ENCODE data around the gene ITGA1. TPM values are rescaled to one million over a fixed set of nuclear protein-coding genes. Genes with fewer than 3 reads are reported as not detected.

ITGA1 gene
- total RNA-seq, 6 experiments from 2014 or later: 46.9 to 101 (median 83.9) TPM

DNA sequence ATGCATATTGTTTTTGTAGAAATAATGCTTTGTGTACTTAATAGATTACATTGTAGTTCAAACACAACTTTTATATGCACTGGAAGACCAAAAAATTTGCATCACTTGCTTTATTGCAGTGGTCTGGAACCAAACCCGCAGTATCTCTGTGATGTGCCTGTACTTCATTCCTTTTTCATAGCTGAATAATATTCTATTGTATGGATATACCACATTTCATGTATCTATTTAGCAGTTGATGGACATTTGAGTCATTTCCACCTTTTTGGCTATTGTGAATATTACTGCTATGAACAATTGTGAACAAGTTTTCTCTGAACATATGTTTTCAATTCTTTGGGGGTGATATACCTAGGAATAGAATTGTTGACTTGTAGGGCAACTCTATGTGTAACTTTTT is 40.1 kb downstream of the ITGA1 start:
- peaks cover 35% of the 10 kb centered on the region for H3K36me3 Mint-ChIP-seq (ENCODE audit: low read depth)
- no peaks in the 10 kb centered on the region; the same call in 1 of the 2 replicates for H3K9me3 Mint-ChIP-seq
- H3K27ac Mint-ChIP-seq: no peak overlapping the region
- no peak for DNase-seq
- H3K4me1 Mint-ChIP-seq (ENCODE audit: low read depth): peaks cover 34% of the 10 kb centered on the region
- no peak overlapping the region for H3K4me3 Mint-ChIP-seq
- no peaks in the 10 kb centered on the region for H3K27me3 Mint-ChIP-seq (ENCODE audit: insufficient read depth)
- TF ChIP-seq, protein P1, sequence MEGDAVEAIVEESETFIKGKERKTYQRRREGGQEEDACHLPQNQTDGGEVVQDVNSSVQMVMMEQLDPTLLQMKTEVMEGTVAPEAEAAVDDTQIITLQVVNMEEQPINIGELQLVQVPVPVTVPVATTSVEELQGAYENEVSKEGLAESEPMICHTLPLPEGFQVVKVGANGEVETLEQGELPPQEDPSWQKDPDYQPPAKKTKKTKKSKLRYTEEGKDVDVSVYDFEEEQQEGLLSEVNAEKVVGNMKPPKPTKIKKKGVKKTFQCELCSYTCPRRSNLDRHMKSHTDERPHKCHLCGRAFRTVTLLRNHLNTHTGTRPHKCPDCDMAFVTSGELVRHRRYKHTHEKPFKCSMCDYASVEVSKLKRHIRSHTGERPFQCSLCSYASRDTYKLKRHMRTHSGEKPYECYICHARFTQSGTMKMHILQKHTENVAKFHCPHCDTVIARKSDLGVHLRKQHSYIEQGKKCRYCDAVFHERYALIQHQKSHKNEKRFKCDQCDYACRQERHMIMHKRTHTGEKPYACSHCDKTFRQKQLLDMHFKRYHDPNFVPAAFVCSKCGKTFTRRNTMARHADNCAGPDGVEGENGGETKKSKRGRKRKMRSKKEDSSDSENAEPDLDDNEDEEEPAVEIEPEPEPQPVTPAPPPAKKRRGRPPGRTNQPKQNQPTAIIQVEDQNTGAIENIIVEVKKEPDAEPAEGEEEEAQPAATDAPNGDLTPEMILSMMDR (IDR thresholded peaks at IDR 0.05): no peak

DNA sequence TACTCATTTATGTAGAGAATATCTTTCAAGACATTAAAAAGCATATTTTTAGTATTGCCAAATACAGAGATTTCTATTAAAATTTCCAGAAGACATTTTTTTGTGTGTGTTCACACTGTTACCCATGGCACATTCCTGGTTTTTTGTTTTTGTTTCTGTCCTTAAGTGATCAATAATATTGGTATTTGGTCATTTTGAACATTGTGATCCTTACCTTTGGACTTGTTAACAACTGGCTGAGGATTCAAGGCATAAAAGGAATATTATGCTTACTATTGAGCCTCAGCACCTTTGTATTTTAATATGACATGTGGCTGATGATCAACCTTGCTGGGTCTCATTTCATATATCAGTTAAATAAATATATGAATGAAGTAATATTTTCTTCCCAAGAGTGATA is 41.9 kb downstream of the ITGA1 start:
- Mint-ChIP-seq H3K27me3 (ENCODE audit: insufficient read depth) (no peaks in the 10 kb centered on the region), H3K4me1 (ENCODE audit: low read depth) (peaks cover 41% of the 10 kb centered on the region), H3K36me3 (ENCODE audit: low read depth) (peaks cover 33% of the 10 kb centered on the region), H3K9me3 (no peaks in the 10 kb centered on the region; the same call in 1 of the 2 replicates), H3K27ac (no peak overlapping the region), H3K4me3 (no peak overlapping the region)
- TF ChIP-seq, protein P1 (IDR thresholded peaks at IDR 0.05): no peak
- no peak for DNase-seq

DNA sequence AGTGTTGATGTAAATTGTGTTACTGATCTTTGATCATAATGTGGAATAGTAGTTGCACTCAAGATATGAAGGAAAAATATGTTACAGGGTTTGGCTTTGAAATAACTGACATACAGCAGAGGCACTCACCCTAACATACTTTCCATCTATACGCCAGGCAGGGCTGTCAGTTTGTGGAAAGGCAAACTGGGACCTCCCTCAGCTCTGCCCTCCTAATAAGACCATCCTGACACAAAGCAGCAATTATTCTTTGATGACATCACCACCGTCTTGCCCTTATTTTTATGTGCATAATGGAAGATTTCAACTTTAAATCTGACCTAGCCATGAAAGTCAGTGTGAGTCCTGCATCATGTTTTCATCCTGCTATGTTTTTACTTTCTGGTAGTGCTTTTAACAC is 42.9 kb downstream of the ITGA1 start:
- Mint-ChIP-seq H3K36me3 (ENCODE audit: low read depth) (peaks cover 30% of the 10 kb centered on the region), H3K27ac (no peak overlapping the region), H3K4me1 (ENCODE audit: low read depth) (peaks cover 41% of the 10 kb centered on the region), H3K4me3 (no peak overlapping the region), H3K27me3 (ENCODE audit: insufficient read depth) (no peaks in the 10 kb centered on the region), H3K9me3 (no peaks in the 10 kb centered on the region; the same call in 1 of the 2 replicates)
- DNase-seq: no peak
- TF ChIP-seq, protein P1 (IDR thresholded peaks at IDR 0.05): no peak

DNA sequence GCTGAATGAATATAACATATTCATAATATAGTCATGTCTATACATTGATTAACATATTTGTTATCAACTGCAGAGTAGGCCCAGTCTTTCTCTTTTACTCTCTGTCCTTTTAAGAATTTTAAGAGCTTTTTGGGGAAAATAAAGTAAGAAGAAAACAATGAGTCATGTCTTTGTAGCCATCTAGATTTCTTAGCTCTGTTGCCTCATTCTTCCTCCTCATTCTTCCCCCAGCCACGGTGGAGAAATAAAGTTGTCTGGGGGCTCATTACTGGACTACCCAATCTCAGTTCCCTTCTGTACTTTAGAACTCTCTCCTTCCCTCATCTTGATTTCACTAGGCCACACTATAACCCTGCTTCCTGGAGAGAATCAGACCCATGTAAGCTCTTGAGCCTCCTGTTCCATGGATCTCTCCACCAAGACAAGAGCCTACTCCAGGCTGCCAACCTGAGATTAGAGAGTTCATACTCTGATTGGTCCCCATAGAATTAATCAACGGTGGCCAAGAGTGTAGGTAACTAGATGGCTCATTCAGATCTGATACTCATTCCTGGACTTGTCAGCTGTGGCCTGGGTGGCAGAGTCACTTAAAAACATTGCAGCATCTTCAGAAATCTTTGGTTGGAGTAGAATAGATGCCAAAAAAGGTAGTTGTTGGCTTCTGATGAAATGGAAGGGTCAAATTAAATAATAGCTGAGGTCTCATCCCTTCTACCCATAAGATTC is 44.2 kb downstream of the ITGA1 start:
- H3K36me3 Mint-ChIP-seq (ENCODE audit: low read depth): peaks cover 31% of the 10 kb centered on the region
- no peaks in the 10 kb centered on the region for H3K27me3 Mint-ChIP-seq (ENCODE audit: insufficient read depth)
- H3K4me3 Mint-ChIP-seq: no peak overlapping the region
- TF ChIP-seq, protein P1 (IDR thresholded peaks at IDR 0.05): no peak
- peak overlapping the region; percentile 27 for H3K27ac Mint-ChIP-seq
- H3K9me3 Mint-ChIP-seq: no peaks in the 10 kb centered on the region; the same call in 1 of the 2 replicates
- DNase-seq: no peak
- peaks cover 53% of the 10 kb centered on the region for H3K4me1 Mint-ChIP-seq (ENCODE audit: low read depth)

DNA sequence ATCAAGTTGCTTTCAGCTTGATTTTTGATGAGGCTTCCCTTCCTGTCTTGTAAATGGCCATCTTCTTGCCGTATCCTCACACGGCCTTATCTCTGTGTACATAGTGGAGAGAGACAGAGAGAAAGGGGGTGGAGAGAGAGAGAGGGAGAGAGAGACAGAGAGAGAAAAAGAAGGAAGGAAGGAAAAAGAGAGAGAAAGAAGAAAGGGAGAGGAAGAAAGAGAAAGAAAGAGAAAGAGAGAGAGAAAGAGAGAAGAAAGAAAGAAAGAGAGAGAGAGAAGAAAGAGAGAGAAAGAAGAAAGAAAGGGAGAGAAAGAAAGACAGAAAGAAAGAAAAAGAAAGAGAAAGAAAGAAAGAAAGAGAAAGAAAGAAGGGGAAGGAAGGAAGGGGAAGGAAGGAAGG is 46.6 kb downstream of the ITGA1 start:
- Mint-ChIP-seq H3K27me3 (ENCODE audit: insufficient read depth) (no peaks in the 10 kb centered on the region), H3K4me3 (no peak overlapping the region), H3K9me3 (no peaks in the 10 kb centered on the region), H3K4me1 (ENCODE audit: low read depth) (peaks cover 63% of the 10 kb centered on the region), H3K27ac (no peak overlapping the region; the same call in 1 of the 2 replicates), H3K36me3 (ENCODE audit: low read depth) (peaks cover 23% of the 10 kb centered on the region)
- DNase-seq: no peak
- TF ChIP-seq, protein P1 (IDR thresholded peaks at IDR 0.05): no peak

Data from HFFc6 (cell line).